ENCODE measurements around the gene RNF5.
"Not testable (repeated sequence)": the region's sequence is repeated elsewhere in the genome, so short reads cannot be mapped to it uniquely, and the experiment has no call there.

Gene RNF5

DNA sequence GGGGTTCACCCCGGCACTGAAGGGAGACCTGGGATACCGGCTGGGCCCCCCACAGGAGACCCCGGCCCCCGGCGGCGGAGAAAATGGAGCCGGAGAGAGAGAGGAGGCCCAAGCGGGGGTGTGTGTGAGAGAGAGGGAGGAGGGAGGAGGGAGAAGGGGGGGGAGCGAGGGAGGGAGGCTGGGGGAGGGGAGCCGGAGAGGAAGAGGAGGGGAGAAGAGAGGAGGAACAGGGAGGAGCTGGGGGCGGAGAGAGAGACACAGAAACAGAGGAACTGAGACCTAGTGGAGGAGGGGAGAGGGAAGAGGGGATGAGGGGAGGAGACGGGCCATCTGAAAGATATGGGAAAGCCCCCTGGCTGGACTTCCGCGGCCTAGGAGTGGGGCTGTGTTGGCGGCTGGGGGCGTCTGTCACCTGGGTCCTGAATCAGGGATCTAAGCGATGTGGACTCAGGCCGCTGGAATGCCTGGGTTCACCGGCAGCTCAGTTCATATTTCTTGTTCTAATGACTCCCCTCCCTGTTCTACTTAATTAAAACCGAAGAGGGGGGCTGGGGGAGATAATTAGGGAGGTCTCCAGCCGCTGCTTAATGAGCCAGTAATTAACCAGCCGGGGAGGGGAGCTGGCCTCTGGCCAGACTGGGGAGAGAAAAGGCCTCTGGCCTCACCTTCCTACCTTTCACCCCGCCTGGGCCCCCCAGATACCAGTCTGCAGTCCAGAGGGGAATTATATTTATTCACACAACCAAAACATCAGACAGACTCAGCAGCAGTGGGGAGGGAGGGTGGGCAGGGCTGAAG lies 12.0 kb downstream of the RNF5 start, which contains the start of gene PBX2:
PBX2 (minus strand) TSS at position 149 of the 798 bp plus-strand sequence. CDS start 287 bp downstream, outside the sequence.
- DNase-seq: peak; percentile 65 to 67

DNA sequence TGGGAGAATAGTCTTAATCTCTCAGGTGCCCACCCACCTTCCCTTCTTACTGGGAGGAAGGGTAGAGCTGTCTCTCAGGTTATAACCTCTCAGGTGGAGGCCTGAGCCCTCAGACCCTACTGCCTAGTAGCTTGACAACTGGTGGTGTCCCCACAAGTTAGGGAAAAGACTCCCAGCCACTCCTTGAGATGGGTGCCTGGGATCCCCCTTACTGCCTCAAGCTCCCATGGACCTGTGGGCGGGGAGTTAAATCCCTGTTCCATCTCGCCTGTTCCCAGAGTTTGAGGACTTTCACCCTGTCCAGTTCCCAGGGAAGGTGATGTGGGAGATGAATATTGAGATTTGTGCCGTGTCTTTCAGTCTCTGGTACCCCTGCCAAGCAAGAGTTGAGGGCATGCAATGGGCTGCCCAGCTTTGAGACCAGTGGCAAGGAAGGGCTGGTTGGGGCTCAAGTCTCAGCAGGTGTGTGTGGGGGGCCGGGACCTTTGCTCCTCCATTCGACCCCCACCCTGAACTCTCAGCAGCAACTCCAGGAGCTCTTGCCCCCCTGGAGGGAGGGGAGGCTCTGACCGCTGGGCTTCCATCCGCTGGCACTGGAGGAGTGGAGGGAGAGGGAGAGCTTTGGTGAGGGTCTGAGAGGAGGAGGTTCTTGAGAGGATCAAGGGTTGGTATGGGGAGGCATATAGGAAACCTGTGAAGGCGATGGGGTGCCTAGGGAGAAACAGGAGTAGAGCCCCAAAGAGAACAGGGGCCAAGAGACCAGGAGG lies 12.9 kb downstream of the RNF5 start:
- DNase-seq: no peak

DNA sequence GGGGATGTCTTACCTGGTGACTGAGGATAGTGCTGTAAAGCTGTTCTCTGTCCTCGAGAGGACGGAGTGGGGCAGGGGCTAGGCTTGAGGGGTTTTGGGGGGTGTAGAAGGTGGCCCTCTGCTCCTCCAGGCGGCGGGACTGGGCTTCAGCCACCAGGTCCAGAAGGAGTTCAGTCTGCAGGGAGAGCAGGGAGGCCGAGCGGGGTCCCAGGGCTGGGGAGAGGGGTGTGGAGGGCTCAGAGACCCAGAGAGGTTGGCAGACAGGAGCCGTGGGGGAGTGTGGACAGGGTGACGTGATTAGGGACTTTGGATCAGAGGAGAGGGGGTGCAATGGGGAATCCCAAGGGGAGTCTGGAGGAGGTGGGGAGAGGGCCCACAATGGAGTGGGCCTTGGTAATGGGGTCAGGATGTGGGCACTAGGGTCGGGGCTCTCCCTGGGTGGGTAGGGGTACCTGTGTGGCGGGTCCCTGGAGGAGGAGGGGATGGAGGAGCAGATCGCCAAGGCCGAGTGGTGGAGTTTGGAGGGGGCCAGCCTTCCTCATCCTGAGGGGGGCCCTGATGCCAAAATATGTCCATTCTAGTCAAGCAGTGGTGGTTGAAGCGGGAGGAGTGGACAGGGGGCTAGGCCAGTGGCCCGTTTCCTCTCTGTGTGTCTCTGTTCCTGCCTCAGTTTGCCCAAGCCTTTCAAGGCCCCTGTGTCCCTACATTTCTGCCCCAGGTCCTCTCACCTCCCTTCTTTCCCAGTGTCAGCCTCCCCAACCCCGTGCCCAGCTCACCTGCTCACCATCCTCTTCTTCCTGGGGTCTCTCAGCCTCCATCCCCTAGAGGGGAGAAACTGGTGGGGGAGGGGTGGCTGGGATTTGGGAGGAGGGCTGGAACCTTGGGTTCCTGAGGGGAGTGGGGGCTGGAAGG lies 13.7 kb downstream of the RNF5 start:
- no peak for DNase-seq

DNA sequence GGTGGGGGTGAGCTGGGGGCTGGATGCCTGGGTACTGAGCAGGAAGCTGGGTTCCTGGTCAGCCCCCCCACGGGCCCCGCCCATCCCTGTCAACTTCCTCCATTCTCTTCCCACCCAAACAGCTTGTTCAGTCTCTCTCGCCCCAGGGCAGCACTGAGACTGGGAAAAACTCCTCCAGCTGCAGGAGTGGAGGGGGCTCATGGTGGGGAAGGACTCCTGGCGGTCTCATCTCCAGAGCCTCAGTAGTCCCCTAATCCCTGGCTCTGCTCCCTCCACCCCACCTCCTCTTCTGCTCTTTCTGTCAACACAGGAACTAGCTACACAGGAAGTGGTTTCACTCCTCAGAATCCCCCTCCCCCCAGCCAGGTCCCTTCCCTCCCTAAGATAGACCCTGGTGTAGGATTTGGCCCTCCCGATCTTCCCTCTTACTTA lies 14.4 kb downstream of the RNF5 start, which contains the start of gene GPSM3:
GPSM3 (minus strand) TSS at position 36 of the 432 bp plus-strand sequence. CDS start 130 bp downstream, outside the sequence.
- no peak for DNase-seq

DNA sequence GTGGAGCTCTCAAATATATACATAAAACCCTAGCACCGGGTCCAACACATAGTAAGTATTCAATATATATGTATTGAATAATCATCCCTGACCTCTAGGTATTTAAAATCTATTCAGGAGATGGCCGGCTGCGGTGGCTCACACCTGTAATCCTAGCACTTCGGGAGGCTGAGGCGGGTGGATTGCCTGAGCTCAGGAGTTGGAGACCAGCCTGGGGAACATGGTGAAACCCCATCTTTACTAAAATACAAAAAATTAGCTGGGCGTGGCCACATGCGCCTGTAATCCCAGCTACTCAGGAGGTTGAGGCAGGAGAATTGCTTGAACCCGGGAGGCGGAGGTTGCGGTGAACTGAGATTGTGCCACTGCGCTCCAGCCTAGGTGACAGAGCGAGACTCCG lies 14.9 kb downstream of the RNF5 start:
- DNase-seq: not testable (repeated sequence)

DNA sequence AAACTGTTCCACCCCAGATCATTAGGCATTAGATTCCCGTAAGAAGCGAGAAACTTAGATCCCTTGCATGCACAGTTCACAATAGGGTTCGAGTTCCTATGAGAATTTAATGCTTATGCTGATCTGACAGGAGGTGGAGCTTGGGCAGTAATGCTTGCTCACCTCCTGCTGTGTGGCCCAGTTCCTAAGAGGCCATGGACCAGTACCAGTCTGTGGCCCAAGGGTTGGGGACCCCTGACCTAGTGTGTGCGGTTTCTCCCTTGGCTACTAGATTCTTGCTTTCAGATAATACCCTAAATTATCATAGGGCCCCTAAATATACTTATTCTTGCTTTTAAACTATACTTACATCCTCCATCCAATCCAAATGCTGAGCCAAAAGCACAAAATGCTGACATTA lies 16.2 kb downstream of the RNF5 start:
- no peak for DNase-seq

DNA sequence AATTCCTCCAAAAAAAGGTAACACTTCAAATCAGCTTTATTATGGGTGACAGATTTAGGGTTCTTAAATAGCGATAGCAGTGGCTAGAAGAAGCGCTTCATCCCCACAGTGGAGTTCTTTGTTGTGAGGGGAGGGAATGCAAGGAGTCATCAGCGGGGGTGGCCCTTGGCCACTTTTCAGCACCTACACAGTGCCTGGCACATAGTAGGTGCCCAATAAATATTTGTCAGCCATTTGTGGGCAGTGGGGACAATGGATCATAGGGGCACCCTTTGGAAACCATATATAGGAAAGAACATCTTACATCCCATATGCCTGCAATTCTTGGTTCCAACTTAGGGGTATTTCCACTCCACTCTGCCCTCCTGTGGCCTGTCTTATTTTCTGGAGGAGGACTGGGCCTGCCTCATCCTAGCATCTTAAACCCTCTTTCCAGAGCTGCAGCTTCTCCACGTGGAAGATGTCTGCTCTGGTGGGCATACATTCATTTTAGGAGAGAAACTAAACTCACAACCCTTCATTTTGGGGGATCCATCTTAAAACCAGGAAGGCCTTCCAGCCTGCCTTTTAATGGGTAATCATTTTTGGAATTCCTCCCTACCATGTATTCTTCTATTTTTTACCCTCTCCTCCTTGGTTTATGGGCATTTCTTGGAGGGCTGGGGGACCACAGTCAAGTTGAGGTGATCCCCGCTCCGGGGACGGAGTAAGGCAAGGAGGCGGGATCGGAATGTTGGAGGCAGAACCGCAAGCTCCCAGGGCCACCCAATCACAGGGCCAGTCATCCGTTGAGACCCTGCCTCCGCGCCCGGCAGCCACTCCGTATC lies 16.8 kb downstream of the RNF5 start:
- DNase-seq: no peak

DNA sequence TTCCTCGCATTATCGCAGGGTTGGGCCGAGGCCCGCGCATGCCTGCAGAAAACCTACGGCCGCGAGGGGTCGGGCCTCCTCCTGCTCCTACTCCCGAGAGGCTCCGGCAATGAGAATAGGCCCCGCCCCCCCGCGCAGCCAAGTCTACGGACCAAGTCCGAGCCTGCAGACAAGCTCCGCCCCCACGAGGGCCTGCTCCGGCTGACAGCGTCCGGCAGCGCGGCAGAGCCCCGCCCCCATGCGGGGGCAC lies 17.4 kb downstream of the RNF5 start:
- peak; percentile 100 for DNase-seq

DNA sequence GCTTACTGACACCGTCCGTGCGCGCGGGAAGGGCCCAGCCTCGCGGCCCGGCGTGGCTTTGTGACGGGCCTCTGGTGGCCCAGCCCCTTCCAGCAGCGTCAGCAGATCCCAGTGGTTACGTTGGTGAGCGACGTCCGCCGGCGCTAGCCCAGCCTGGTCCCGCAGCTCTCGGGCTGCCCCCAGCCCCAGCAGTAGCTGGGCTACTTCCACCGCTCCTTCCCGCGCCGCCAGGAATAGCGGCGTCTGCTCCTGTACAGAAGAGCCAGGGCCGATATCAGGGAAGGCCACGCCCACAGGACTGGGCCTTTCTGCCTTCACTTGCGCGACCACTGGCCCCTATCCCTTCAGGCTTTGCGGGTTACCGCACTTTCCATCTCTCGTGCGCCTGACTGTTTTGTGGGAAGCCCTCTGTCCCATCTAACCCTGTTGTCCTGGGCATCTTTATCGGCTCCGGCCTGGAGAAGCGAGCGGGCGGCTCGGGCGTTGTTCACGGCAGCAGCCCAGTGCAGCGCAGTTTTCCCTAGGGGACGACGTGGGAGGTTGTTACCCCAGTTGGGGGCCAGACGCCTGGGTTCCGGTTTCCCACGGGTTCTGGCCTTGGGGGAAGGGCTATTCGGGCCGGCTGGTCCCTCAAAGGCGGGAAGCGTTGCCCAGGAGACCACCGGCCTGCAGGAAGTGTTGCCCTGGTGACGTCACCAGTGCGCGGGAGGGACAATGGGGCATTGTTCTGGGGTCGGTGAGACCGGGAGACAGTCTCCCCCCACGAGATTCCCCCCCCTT lies 17.9 kb downstream of the RNF5 start:
- DNase-seq: peak; percentile 56 to 57

DNA sequence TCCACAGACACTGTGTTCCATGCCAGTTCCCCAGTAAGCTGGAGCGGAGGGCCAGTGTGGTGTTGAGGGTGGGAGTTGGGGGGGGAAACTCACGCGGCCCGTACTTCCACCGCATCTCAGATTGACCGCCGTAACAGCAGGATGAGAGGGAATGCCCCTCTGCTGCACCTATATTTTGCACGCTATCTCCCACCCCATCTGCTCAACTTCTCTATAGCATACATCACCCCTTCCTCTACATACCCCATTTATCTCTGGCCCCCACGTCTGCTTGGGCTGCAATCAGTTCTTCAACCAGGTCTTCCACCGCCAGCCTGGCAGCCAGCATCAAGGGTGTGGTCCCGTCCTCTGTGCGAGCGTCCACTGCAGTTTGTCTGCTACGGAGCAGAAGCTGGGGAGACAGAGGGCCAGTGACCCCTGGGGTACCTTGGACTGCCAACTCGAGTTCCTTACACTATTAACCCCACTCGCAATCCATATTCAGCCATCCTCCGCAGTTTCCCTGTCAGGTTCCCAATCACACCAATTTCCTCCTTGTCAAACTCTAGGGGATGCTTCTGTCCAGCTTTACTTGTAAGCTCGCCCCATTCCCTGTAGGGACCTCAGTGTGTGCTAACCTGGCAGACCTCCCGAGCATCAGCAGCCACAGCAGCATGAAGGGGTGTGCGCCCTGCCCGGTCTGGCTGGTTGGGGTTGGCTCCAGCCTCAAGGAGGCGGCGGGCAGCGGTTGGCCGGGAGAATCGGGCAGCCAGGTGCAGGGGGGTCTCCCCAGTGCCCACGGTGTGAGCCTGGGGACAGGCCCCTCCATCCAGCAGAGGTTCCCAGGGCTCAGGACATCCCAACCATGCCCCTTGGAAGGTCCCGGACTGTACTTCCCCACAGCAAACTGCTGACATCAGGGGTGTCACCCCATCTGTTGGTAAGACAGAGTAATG lies 18.7 kb downstream of the RNF5 start:
- DNase-seq: no peak

DNA sequence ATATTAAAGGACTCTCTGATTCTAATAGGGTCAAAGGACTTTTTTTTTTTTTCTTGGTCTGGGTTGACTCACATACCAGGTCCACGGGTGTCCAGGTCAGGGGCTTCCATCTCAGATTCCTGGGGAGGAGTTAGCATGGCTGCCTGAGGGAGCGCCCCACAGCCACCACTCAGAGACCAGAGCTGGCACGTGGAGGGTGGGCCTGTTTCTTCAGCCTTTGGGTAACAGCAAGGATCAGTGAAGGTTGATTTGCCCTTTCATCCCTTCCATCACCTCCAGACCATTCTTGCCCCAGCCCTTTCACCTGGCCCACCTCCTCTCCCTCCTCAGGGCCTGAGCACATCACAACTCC lies 20.1 kb downstream of the RNF5 start:
- DNase-seq: no peak

DNA sequence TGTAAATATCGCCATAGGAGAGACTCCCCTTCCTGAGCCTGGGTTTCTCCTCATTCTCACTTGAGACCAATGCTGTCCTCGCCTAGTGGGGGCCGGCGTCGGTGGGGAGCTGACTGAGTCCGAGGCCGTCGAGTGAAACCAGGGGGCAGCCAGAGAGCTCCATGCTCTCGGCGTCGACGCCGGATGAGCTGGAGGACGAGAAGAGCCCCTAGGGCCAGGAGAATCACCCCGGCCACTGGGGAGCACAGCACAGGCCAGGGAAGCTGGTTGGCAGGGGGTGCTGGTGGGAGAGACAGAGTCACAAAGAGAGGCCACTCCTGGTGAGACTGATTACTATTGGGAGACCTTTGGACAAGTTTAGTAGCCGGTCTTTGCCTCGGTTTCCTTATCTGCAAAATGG lies 20.7 kb downstream of the RNF5 start:
- no peak for DNase-seq

DNA sequence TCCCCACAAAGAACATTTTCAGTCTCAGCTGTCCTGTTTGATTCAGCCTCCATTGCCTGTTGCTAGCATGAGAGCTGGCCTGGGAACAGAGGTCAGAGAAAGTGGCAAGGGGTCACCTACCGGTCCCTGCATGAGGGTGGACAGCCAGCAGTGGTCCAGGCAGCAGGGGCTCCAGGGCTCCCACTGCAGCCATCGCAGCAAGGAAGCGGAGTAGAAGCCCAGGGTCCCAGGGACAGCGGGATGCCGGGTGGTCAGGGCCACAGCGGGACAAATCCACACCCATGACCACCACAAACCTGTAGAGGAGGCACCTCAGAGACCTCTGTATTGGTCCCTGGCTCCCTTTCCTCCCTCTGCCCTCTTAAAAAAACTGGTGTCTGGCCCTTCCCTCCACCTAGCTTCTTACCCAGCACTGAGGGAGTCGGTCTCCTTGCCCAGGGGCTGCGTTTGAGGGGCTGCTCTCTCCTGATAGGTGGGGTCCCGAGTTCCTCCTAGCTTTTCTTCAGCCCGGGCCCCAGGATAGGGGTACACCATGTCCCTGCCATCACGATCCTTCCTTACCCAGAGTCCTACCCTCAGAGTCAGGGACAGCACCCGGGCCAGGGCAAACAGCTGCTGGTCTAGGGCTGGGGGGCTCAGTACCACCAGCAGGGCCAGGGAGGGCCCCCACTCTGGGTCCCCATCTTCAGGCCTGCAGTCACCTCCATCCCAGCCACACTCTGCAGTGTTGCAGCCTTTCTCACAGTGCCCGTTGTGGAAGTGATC lies 22.7 kb downstream of the RNF5 start:
- DNase-seq: no peak

DNA sequence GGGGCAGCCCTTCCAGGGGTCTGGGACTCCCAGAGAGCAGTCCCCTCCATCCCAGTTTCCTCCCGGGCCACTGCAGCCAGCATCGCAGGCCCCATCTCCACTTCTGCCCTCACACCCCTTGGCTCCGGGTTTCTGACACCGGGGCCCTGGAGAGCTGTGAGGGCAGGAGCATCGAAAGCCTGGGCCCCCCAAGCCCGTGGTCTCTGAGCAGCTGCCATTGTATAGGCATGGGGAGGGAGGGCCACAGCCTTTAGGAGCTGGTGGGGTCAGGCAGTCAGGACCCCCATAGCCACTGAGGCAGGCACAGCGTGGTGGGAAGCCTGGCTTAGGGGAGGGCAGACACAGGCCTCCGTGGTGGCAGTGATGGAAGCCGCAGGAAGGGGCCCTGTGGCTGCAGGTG lies 24.0 kb downstream of the RNF5 start:
- DNase-seq: no peak

DNA sequence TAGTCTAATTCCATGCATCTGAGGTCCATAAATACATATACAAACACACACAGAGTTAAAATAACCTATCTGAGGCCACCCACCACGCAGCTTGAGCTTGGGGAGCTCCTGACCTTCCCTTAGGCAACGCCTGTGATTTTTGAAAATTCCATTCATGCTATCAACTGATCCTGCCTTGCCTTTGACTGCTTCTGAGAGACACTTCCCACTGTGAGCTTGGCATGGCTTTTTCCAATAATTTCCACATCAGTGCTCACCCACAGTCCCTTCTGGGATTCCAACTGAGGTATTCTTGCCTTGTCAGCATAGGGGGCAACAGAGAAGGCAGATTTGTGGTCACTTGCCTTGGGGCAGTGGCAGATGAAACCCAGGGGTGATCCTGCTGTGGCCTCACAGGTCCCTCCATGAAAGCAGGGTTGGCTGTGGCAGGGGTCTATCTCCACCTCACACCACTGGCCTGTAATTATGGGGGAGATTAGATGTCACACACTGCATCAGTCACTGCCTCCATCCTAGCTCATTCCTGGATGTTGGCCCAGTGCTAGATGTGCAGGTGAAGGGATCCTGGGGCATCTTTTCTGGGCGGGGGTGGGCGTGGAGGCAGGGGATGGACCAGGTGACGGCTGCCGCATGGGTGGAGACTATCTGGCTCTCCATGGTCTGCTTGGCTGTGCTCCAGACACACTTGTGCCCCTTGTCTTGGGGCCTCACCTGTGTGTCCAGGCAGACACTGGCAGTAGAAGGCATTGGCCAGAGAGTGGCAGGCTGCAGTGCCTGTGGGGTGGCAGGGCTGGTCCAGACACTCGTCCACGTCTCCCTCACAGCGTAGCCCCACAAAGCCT lies 25.4 kb downstream of the RNF5 start:
- no peak for DNase-seq

DNA sequence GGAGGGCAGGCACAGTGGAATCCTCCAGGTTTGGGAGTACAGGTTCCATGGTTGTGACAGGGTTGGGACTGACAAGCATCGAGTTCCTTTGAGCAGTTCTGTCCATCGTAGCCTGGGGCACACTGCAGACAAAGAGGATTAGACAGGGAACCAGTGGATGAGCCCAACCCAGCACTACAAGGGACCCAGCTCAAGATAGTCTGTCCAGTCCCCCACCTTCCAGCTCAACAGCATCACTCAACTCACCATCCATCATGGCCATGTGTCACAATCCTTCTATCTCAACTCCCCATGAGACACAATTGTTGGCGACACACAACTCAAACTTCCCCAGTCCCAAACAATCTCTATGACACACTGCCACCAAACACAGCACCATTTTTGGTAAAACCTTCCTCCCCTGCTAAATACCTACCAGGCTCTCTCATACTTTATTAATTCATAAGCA lies 26.1 kb downstream of the RNF5 start:
- DNase-seq: no peak

DNA sequence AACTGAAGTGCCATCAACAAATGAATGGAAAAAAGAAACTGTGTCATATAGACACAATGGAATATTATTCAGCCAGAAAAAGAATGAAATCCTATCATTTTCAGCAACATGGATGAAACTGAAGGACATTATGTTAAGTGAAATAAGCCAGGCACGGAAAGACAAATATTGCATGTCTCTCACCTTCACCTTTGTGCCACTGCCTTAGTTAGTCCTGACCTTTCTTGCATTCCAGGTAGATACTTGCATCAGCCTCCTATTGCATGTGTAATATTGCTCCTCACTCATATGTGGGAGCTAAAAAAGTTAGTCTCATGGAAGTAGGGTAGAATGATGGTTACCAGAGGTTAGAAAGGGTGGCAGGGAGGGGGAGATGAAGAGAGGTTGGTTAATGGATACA lies 30.8 kb downstream of the RNF5 start:
- no peak for DNase-seq

DNA sequence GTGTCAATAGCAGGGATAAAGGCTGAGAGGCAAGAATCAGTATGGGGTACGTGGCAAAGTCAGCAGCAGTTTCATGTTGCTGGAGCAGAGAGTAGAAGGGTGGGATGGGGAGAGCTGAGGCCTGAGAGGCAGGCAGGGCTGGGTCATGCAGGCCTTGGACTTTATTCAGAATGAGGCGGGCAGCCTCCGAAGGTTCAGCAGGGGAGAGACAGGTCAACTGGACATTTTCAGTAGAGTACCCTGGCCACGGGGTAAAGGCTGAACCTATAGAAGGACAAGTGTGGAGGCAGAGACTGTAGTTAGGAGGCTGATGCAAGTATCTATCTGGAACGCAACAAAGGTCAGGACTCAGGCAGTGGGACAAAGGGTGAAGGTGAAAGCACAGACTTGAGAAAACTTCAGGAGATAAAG lies 32.0 kb downstream of the RNF5 start:
- no peak for DNase-seq

DNA sequence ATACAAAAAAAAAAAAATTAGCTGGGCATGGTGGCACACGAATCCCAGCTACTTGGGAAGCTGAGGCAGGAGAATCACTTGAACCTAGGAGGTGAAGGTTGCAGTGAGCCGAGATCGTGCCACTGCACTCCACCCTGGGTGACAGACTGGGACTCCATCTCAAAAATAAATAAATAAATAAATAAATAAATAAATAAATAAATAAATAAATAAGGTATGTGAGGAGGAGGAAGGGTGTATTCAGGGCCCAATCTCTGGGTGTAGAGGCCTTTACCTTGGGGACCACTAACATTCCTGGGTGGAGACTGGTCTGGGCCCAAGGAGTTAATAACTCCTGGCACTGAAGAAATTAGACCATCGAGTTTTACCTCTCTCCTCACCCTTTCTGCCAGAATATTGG lies 33.2 kb downstream of the RNF5 start:
- not testable (repeated sequence) for DNase-seq
